ENCODE data around the gene PTGFRN. TPM values are rescaled to one million over a fixed set of nuclear protein-coding genes. Genes with fewer than 3 reads are reported as not detected.
"Not testable (repeated sequence)": the region's sequence is repeated elsewhere in the genome, so short reads cannot be mapped to it uniquely, and the experiment has no call there.

The PTGFRN gene
- polyA plus RNA-seq, 4 donors = 35.3 to 71.5 (median 59.6) TPM

DNA sequence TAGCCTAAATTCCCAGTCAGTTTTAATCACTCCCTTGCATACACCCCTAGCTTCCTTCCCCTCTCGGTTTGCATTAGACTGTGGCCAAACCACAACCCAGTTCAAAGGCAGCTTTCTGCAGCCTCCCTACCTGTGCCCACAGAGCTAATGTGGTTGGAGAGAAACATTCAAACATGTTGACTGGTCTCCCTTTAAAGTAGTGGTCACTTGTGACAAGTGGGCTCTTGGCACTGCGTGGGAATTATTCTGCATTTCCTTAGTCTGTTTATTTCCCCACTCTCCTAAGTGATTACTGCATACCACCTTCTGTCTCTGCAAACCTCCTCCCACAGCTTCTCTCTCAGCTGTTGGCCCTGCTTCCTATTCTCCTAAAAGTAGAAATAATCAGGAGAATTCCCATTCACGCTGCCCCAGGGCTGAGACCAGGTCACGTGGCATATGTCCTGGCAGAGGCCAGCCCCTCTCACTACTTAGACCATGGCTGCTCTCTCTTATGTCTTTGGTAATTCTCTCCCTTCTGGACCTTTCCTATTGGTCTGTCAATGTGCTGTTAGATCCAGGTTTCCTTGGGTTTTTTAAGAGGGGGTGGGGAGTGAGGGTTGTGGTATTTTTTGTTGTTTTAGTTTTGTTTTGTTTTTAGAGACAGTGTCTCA lies 53.4 kb downstream of the PTGFRN start:
- DNase-seq (ENCODE audit: low read depth in 4 of 4, low spot score in 3 of 4) = no peak

DNA sequence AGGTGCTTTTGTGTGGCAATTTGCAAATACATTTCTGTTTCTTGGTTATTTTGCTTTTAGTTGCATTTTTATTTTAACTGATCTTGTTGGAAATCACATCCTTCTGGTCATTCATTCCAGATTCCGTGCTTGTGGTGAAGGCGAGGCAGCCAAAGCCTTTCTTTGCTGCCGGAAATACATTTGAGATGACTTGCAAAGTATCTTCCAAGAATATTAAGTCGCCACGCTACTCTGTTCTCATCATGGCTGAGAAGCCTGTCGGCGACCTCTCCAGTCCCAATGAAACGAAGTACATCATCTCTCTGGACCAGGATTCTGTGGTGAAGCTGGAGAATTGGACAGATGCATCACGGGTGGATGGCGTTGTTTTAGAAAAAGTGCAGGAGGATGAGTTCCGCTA lies 57.1 kb downstream of the PTGFRN start:
- no peak for DNase-seq (ENCODE audit: low read depth in 4 of 4, low spot score in 3 of 4)

DNA sequence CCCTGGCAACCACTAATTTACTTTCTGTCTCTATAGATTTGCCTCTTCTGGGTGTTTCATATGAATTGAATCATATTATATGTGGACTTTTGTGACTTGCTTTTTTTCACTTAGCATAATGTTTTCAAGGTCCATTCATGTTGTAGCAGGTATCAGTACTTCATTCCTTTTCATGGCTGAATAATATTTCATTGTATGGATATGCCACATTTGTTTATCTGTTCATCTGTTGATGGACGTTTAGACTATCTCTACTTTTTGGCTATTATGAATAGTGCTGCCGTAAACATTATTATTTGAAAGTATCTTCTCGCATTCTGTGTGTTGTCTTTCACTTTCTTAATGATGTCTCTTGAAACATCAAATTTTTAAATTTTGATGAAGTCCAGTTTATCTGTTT lies 59.0 kb downstream of the PTGFRN start:
- no peak for DNase-seq (ENCODE audit: low read depth in 4 of 4, low spot score in 3 of 4)

DNA sequence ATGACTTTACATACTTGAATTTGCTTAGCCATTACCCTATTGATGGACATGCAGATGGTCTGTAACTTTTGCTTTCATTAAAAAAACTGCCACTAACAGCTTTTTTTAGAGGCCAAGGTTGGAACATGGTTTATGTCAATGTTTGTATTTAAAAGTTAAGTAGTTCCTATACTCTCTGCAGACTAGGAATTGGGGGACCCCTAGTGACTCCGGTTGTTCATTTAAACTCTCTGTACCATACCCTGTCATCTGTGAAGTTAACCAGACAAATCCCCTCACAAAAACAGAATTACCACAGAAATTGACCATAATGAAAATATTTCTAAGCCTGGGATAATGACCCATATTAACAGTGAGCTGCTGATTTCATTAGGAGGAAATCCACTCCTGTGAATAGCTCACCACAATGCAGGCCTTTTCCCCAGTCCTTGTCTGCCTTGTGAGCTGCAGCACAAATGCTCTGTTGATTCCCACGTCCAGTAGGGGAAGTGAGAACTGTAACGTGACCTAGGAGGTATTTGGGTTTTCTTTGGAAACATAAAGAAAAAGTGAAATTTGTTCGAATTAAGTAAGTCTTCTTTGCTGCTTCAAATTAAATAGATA lies 61.6 kb downstream of the PTGFRN start:
- no peak for DNase-seq (ENCODE audit: low read depth in 4 of 4, low spot score in 3 of 4)

DNA sequence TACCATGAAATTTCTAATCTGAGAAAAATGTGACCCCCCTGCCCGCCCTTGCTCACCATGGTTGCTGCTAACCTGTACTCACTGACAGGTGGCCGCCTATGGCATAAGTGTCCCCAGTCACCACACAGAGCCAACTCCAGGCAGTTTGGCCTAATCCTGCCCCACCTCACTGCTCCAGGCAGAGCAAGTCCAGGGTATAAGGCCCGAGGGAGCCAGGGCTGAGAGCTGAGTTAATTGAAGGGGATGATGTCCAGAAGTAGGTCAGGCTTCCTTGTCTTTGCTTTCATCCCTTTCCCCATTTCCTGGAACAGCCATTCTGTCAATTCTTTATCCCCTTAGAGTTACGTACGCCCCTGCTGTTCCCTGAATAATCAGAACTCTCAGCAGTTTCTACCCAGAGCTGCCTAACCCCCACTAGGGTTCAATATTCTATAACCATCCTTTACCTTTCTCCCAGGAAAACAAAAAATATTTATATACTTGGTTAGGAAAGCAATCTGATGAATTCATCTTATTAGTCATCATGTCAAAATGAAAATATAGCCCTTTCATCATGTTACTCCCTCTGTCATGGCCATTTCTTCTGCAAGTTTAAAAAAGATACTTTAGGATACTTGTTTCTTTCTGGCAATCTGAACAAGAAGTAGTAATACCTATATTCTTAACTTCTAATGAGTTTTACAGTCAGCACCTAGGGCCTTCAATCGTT lies 62.4 kb downstream of the PTGFRN start:
- no peak for DNase-seq (ENCODE audit: low read depth in 4 of 4, low spot score in 3 of 4)

DNA sequence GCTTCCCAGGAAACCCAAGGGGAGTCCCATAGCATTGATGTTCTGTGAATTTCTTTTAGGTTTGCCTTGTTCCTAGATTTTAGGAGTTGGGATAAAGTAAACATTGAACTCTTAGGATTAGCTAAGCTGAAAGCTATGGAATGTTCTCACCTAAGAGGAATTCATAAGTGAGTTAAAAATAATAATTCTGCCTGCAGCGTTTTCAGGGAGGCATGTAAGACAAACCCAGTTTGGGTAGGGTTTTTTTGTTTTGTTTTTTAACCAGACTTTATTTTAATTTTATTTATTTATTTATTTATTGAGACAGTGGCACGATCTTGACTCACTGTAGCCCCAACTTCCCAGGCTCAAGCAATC lies 62.9 kb downstream of the PTGFRN start:
- DNase-seq (ENCODE audit: low read depth in 4 of 4, low spot score in 3 of 4) = no peak

DNA sequence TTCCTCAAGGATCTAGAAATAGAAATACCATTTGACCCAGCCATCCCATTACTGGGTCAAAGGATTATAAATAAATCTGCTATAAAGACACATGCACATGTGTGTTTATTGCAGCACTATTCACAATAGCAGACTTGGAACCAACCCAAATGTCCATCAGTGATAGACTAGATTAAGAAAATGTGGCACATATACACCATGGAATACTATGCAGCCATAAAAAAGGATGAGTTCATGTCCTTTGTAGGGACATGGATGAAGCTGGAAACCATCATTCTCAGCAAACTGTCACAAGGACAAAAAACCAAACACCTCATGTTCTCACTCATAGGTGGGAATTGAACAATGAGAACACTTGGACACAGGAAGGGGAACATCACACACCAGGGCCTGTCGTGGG lies 70.6 kb downstream of the PTGFRN start:
- not testable (repeated sequence) for DNase-seq (ENCODE audit: low read depth in 4 of 4, low spot score in 3 of 4)

DNA sequence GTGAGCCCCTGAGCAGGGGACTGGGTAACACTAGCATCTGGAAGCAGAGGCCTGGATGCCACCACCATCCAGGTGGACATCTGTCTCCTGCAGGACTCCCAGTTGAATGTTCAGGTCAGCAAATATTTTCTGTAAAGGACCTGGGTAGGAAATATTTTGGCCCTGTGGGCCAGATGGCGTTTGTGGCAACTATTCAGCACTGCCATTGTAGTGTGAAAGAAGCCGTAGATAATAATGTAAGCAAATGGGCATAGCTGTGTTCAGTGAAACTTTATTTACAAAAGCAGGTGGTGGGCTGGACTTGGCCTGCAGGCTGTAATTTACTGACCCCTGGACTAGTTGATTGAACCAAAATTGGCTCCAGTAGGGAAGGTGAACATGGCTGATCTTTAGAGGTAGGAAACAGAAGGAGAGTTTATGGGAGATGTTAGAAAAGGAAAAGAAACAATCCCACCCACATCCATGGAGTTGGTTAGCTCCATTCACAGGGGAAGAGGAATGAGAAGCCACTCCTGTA lies 71.9 kb downstream of the PTGFRN start:
- no peak for DNase-seq (ENCODE audit: low read depth in 4 of 4, low spot score in 3 of 4)

DNA sequence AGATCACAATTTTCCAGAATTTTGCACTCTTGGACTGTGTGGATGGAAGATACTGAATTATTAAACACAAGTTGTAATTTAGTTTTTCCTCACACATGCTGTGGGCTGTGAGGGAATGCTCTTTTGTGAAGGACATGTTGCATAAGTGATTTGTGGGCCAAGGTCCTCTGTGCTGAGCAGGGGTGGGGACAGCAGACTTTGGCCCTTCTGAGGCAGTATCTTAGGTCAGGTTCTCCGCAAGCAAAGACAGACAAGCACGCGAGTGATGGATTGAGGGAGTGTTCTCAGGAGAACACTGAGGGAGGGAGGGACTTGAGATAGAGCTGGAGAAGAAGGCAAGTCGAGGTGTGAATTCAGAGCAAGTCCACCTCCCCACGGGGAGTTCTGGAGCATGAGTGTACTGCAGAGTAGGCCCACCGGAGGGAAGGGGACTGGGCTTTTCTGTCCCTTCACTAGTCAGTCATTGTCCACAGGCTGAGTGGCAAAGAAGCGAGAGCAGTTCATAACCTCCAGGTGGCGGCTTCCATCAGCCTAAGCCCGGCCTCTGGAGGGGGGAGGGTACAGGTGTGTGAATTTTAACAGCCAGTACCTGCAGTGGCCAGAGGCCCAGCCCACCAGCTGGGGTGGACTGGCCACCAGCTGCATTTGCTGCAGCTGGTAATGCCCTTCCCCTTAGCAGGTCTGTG lies 72.7 kb downstream of the PTGFRN start:
- no peak for DNase-seq (ENCODE audit: low read depth in 4 of 4, low spot score in 3 of 4)

DNA sequence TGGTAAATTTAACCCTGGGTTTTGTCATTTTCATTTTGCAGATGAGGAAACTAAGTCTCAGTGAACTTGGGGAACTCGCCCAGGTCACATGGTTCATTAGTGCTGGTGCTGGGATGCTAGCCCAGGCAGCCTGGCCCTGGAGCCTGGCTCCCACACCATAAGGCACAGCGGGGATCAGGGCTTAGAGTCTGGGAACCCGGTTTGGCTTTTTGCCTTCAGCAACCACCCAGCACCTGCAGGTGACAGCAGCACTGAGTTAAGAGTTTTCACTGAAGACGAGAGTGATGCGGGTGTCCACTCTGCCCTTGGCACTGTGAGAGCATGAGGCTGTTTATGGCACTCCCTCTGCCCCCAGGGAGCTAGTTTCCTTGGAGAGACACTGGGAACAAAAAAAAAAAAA lies 73.4 kb downstream of the PTGFRN start:
- no peak for DNase-seq (ENCODE audit: low read depth in 4 of 4, low spot score in 3 of 4)

DNA sequence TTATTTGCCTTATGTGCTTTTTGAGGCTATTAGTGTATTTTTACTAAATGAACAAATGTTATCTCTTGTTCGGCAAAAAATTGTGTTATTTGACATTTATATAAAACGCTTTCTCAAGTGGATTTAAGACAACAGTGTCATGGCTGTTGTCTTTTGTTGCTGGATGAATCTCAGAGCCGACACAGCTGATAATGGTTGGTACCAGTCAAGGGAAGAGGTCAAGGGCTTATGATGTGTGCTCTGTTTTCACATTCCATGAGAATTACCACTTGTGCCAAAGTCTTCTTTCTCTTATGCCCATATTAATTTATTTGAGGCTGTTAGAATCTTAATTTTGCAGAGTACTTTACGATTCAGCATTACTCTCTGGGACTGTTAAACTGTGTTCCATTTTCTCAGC lies 74.0 kb downstream of the PTGFRN start:
- DNase-seq (ENCODE audit: low read depth in 4 of 4, low spot score in 3 of 4) = no peak

DNA sequence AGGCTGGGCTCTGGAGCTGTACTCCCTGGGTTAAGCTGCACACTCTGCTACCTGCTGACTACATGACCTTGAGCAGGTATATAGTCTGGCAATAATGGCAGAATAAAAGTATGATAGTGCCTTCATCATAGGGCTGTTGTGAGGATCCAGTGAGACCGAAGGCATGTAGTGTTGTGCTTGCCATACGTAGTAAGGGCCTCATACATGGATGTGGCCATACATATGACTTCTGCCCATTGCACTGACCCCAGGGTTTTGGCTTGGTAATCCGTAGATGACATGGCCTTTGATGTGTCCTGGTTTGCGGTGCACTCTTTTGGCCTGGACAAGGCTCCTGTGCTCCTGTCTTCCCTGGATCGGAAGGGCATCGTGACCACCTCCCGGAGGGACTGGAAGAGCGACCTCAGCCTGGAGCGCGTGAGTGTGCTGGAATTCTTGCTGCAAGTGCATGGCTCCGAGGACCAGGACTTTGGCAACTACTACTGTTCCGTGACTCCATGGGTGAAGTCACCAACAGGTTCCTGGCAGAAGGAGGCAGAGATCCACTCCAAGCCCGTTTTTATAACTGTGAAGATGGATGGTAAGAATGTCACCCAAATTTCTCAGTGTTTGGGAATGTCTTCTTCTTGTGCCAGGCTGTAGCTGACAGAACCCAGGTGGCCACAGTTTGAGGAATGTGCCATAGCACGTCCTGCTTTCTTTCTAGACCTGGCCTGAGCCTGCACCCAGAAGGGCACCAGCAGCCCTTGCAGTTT lies 74.9 kb downstream of the PTGFRN start:
- no peak for DNase-seq (ENCODE audit: low read depth in 4 of 4, low spot score in 3 of 4)

DNA sequence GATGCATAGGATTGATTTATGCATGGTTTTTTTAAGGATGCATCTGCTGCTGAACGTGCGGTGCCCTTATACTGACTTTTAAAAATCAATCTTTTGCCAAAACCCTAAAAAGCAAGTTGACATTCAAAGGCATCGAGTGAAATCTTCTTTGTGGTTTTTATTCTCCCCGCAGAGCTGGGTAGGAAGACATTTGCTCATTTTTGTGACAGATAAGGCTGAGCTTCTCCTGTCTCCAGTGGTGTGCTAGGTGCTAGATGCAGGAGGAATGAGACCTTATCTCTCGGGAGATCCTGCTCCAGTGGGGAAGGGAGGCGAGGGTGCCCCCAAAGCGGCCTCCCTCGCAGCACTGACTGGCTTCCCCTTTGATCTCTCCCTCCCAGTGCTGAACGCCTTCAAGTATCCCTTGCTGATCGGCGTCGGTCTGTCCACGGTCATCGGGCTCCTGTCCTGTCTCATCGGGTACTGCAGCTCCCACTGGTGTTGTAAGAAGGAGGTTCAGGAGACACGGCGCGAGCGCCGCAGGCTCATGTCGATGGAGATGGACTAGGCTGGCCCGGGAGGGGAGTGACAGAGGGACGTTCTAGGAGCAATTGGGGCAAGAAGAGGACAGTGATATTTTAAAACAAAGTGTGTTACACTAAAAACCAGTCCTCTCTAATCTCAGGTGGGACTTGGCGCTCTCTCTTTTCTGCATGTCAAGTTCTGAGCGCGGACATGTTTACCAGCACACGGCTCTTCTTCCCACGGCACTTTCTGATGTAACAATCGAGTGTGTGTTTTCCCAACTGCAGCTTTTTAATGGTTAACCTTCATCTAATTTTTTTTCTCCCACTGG lies 76.9 kb downstream of the PTGFRN start:
- no peak for DNase-seq (ENCODE audit: low read depth in 4 of 4, low spot score in 3 of 4)

DNA sequence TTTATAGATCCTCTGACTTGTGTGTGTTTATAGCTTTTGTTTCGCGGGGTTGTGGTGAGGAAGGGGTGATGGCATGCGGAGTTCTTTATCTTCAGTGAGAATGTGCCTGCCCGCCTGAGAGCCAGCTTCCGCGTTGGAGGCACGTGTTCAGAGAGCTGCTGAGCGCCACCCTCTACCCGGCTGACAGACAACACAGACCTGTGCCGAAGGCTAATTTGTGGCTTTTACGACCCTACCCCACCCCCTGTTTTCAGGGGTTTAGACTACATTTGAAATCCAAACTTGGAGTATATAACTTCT lies 77.5 kb downstream of the PTGFRN start:
- no peak for DNase-seq (ENCODE audit: low read depth in 4 of 4, low spot score in 3 of 4)

DNA sequence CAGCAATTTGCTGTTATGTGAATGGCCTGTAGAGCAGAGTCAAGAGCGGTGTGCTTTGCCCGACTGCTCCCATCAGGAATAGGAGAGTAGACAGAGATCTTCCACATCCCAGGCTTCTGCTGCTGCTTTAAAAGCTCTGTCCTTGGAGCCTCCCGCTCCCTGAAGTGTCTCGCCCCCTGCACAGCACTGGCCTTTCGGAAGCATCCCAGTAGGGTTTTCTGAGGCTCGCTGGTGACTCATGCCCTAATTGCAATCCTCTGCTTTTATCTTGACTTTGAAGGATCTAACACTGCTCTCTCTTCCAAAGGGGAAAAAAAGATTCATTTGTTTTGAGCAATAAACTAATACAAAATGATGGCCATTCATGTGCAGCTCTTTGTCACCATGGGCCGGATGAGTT lies 78.5 kb downstream of the PTGFRN start:
- no peak for DNase-seq (ENCODE audit: low read depth in 4 of 4, low spot score in 3 of 4)

DNA sequence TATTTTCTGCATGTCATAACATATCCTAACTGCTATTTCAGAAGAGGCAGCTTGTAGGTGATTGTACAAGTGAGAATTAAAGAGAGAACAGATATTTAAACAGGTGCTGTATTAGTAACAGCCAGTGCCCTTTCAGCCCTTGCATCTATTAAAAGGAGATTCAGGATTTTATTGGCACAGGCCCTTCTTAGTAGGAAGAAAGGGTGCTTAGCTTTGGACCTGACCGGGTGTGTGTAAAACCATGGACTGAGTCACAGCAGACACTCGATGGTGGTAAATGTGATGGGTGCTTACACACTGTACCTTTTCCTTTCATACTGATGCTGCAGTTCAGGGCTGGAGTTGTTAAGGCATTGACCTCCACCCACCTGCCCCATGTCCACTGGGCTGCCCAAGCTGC lies 79.2 kb downstream of the PTGFRN start:
- DNase-seq (ENCODE audit: low read depth in 4 of 4, low spot score in 3 of 4) = no peak

DNA sequence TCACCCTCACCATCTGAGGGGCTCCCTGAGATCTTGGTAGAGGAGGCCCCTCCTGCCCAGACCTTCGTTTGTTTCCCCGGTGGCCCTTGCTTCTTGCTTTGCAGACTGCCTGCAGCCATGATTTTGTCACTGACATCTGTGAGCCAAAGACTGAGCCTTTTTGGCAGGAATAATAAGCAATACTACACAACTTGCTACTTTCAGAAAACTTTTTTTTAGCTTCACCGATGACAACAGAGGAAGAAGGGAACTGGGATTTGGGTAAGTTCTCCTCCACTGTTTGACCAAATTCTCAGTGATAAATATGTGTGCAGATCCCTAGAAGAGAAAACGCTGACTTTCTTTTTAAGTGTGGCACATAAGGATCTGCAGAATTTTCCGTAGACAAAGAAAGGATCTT lies 80.1 kb downstream of the PTGFRN start:
- no peak for DNase-seq (ENCODE audit: low read depth in 4 of 4, low spot score in 3 of 4)

DNA sequence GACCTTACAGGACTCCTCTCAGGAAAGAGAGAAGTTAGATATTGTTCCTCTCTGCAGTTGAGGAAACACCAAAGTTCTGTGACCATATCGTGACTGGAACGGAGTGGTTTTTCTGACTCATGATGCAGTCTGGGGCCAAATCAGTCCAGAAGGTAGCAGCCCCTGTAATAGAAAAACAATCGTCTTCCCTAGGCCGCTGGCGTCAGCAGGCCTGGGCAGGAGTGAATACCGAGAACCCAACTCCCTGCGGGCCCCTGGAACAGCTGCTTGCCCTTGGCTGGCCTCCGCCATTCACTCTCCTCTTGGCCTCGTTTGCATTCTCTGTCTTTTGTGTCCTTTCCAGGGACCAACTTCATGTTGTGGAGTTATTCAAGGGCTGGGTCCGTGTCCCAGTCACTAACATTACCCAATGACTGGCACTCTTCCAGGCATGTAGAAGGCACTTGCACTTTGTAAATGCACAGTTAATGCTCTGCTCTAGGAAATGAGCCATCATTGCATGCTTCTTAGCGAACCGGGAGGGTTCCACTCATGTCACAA lies 81.0 kb downstream of the PTGFRN start:
- DNase-seq (ENCODE audit: low read depth in 4 of 4, low spot score in 3 of 4) = no peak

DNA sequence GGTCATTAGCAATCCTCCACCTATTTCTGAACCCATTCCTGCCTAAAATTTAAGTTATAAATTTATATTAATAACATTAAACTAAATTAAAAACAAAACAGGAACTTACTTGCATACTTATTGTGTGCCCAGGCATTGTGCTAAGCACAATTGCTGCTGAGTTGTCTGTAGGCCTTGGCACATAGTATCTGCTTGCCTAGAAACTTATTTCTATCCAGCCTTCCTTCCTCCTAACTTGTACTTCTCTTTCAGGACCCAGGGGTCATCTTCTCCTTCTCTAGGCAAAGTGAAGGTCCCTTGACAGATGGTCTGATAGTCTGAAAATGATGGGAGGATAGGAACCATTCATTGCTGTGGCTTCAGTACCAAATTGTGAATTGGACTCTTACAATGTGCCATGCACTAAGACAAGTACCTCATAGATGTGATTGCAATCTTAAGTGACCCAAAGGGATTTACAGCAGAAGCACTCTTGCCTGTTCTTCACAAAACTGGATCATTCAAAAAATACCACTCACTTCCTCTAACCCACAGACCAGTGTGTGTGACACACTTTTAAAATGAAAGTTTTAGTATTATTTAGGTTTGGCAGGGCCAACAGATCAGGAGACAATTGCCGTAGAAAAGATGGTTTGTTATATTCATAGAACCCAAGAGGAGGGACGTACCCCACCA lies 81.6 kb downstream of the PTGFRN start:
- no peak for DNase-seq (ENCODE audit: low read depth in 4 of 4, low spot score in 3 of 4)
